GM10266 (cell line): ENCODE measurements around the gene IQCF2.
"Not testable (repeated sequence)": the region's sequence is repeated elsewhere in the genome, so short reads cannot be mapped to it uniquely, and the experiment has no call there.

ENCODE experiments used
- DNase-seq: peaks from one replicate; pipeline ENCODE4 v3.0.0; 2012; ENCODE audit errors: extremely low spot score
- CTCF ChIP-seq: IDR thresholded peaks from 2 replicates; pipeline ENCODE4 v1.5.1; 2012; ENCODE audit warnings: mild to moderate bottlenecking, low read depth; ENCODE audit not compliant: control insufficient read depth, insufficient read depth; ENCODE audit errors: missing control alignments

The IQCF2 gene

GRCh38 chr3:51862886-51863285, 1.5 kb downstream of the IQCF2 start:
- TF ChIP-seq CTCF = no peak
- DNase-seq = no peak

GRCh38 chr3:51868896-51869295, 7.5 kb downstream of the IQCF2 start:
- DNase-seq = not testable (repeated sequence)

GRCh38 chr3:51869304-51869703, 7.9 kb downstream of the IQCF2 start:
- no peak for DNase-seq
- TF ChIP-seq CTCF = no peak

GRCh38 chr3:51873253-51873766, 11.9 kb downstream of the IQCF2 start:
- TF ChIP-seq CTCF = no peak
- DNase-seq = no peak

- TF ChIP-seq CTCF = no peak
- DNase-seq = no peak
Observed at GRCh38 chr3:51873876-51874275, 12.5 kb downstream of the IQCF2 start.

GRCh38 chr3:51874411-51874810, 13.0 kb downstream of the IQCF2 start:
- TF ChIP-seq CTCF = no peak
- no peak for DNase-seq

GRCh38 chr3:51874889-51875288, 13.5 kb downstream of the IQCF2 start:
- no peak for TF ChIP-seq CTCF
- DNase-seq = no peak

- no peak for TF ChIP-seq CTCF
- DNase-seq = no peak
Observed at GRCh38 chr3:51875501-51875900, 14.1 kb downstream of the IQCF2 start, which contains the start of gene IQCF5. TSS of gene IQCF5 (minus strand) at chr3:51875601. CDS start at chr3:51875531, 70 bp downstream.
